Duodenal mucosa (tissue), 2 donors: ENCODE results near the gene EEF1A2.
"Not testable (repeated sequence)": the region's sequence is repeated elsewhere in the genome, so short reads cannot be mapped to it uniquely, and the experiment has no call there.

Experiments used
- H3K27ac ChIP-seq: one replicate; pipeline ENCODE4 v1.7.0; 2013; ENCODE audit warnings: low read depth, low read length
- H3K27me3 ChIP-seq, 2 donors: one replicate each; pipeline ENCODE4 v1.7.0; 2013; ENCODE audit warnings: low read length in 2 of 2, control low read depth in 1 of 2; ENCODE audit not compliant: insufficient read depth in 2 of 2, control insufficient read depth in 1 of 2
- H3K36me3 ChIP-seq, 2 donors: one replicate each; pipeline ENCODE4 v1.7.0; 2013; ENCODE audit warnings: low read length in 2 of 2, control low read depth in 1 of 2; ENCODE audit not compliant: insufficient read depth in 2 of 2, control insufficient read depth in 1 of 2
- H3K4me1 ChIP-seq, 2 donors: one replicate each; pipeline ENCODE4 v1.7.0; 2013; ENCODE audit warnings: low read length in 2 of 2, control low read depth in 1 of 2; ENCODE audit not compliant: insufficient read depth in 2 of 2, control insufficient read depth in 1 of 2
- H3K4me3 ChIP-seq, 2 donors: one replicate each; pipeline ENCODE4 v1.7.0; 2013; ENCODE audit warnings: low read length in 2 of 2, low read depth in 1 of 2
- H3K9ac ChIP-seq, 2 donors: one replicate each; pipeline ENCODE4 v1.7.0; 2013; ENCODE audit warnings: low read length in 2 of 2, low read depth in 1 of 2
- H3K9me3 ChIP-seq, 2 donors: one replicate each; pipeline ENCODE4 v1.7.0; 2013; ENCODE audit warnings: low read length in 2 of 2, control low read depth in 1 of 2; ENCODE audit not compliant: control insufficient read depth in 1 of 2

The EEF1A2 gene

DNA sequence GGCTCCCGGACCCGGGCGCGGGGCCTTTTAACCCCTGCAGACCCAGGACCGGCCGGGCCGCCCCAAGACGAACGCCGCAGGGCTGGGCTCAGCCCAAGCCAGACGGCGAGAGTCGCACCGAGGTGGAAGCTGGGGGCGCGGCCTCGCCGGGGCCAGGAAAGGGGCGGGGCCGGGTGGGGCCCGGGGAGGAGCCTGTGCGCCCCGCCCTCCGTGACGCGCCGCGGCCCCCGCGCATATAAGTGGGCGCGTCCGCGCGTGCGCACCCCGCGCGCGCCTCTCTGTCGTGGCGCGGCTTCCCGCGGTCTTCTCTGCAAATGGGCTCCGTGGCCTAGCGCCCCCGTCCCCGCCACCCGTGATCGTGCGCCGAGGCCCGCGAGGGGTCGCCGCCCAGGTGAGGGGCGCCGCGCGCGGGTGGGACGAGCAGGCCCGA lies 21.6 kb upstream of the EEF1A2 start, which contains the start of gene PPDPF:
Gene PPDPF (plus strand): TSS at position 262 of the 430 bp plus-strand sequence. CDS start 544 bp downstream, outside the sequence.
- Histone ChIP-seq H3K27ac (peak within 1 kb of the TSS; percentile 94), H3K4me3 (peak within 1 kb of the TSS; percentile 84 to 92), H3K36me3 (peaks cover 14 to 19% of the 10 kb centered on the region in 2 donors), H3K9ac (peak within 1 kb of the TSS; percentile 82 to 90), H3K4me1 (peaks cover 8 to 18% of the 10 kb centered on the region in 2 donors), H3K27me3 (peaks cover 4 to 26% of the 10 kb centered on the region in 2 donors), H3K9me3 (peaks cover 4 to 6% of the 10 kb centered on the region in 2 donors)

DNA sequence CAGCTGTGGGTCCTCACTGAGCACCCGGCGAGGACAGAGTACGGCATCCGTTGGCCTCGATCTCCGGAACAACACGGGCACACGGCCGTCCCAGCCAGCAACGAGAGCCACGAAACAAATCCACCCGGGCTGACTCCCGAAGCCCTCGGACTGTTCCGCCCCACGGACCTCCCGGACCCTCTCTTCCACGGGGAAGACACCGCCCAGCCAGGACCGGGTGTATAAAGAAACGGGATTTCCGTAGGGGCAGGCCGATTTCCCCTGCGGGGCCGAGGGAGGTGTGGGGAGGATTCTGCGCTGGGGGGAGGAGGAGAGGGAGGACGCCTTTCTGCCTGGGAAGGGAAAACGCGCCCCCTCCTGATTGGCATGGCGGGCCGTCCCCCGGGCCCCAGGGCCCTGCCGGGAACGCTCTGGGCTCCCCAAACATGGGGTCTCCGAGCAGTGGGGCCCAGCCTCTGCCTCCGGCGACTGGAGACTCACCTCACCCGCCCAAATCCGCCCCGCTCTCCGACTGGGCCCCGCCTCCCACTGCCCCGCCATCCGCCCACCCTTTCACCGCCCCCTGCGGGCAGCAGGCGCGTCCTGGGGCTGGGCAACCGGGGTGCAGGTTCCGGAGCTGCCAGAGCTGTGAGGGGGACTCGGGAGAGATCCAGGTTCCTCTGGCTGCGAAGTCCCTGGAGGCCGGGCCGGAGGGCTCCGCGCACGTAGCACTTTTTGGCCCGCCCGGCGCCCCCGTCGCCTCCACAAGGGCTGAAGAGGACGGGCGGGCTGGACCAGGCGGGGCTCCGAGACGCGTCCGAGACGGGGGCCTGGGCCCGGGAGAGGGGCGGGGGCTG lies 21.0 kb upstream of the EEF1A2 start:
- Histone ChIP-seq H3K4me1 (peaks cover 8 to 18% of the 10 kb centered on the region in 2 donors), H3K36me3 (peaks cover 14 to 19% of the 10 kb centered on the region in 2 donors), H3K4me3 (peak overlapping the region; percentile 63 to 64), H3K27me3 (peaks cover 4 to 26% of the 10 kb centered on the region in 2 donors), H3K27ac (peak overlapping the region; percentile 50), H3K9me3 (peaks cover 4 to 6% of the 10 kb centered on the region in 2 donors), H3K9ac (peak overlapping the region; percentile 51 to 65)

DNA sequence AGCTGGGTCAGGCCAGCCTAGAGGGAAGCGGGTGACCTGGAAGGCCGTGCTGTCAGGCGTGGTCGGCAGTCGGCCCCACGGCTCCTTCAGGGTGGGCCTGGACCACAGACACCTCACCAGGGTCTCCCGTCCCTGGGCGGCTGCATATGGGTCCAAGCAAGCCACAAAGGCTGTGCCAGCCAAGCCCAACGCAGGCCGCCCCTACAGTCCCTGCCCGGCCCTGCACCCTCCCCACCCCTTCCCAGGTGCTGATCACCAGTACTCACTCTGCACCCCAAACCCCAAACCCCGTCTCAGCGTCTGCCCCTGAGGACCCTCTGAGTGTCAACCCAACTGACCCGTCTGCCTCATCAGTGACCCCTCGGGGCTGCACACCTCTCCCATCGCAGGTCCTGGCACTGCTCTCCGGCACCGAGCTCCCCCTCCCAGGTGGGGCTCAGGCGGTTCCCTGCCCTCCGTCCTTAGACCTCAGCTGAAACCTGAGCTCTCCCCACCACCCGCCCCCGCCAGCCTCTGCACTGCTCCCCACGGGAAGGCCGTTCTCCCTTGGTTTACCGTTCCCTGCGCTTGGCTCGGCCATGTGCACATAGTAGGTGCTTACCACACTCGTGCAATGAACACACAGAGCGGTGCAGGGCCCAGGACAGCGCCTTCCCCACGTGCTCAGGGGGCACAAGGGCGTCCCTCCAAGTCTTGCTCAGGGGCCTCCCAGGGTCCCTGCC lies 20.2 kb upstream of the EEF1A2 start:
- Histone ChIP-seq H3K27ac (no peak overlapping the region), H3K36me3 (peaks cover 14 to 19% of the 10 kb centered on the region in 2 donors)

DNA sequence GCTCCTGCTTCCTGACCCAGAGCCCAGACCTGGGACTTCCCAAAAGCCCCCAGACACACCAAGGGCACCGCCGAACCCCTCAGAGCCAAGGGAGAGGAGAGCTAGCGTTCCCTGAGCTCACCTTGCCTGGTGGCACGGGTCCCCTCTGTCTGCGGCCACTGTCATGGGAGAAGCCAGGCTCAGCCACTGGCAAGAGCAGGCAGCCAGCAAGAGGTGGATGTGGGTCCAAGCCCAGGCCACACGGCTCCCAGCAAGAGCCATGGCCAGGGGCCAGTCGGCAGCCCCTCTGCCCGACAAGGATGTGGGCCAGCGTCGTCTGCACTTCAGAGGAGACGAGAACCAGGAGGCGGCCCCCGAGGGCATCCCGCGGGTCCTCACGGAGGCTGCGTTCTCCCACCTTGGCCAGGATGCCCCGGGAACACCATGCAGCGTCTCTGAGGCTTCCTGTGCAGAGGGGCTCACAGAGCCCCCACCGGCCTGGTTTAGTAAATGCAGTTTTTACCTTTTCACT lies 19.5 kb upstream of the EEF1A2 start:
- Histone ChIP-seq H3K27ac (no peak overlapping the region), H3K27me3 (peaks cover 4 to 26% of the 10 kb centered on the region in 2 donors), H3K36me3 (peaks cover 12 to 16% of the 10 kb centered on the region in 2 donors), H3K9me3 (peaks cover 3 to 4% of the 10 kb centered on the region in 2 donors), H3K9ac (no peak overlapping the region), H3K4me3 (no peak overlapping the region), H3K4me1 (peaks cover 8 to 18% of the 10 kb centered on the region in 2 donors)

More for the DNA sequence above, 20.2 kb upstream of the EEF1A2 start:
- H3K9ac ChIP-seq: peak overlapping the region in 1 of 2 donors; percentile 65
- H3K9me3 ChIP-seq: peaks cover 4 to 6% of the 10 kb centered on the region in 2 donors
- peak overlapping the region; percentile 63 to 64 for H3K4me3 ChIP-seq
- H3K4me1 ChIP-seq: peaks cover 8 to 18% of the 10 kb centered on the region in 2 donors
- peaks cover 4 to 26% of the 10 kb centered on the region in 2 donors for H3K27me3 ChIP-seq

DNA sequence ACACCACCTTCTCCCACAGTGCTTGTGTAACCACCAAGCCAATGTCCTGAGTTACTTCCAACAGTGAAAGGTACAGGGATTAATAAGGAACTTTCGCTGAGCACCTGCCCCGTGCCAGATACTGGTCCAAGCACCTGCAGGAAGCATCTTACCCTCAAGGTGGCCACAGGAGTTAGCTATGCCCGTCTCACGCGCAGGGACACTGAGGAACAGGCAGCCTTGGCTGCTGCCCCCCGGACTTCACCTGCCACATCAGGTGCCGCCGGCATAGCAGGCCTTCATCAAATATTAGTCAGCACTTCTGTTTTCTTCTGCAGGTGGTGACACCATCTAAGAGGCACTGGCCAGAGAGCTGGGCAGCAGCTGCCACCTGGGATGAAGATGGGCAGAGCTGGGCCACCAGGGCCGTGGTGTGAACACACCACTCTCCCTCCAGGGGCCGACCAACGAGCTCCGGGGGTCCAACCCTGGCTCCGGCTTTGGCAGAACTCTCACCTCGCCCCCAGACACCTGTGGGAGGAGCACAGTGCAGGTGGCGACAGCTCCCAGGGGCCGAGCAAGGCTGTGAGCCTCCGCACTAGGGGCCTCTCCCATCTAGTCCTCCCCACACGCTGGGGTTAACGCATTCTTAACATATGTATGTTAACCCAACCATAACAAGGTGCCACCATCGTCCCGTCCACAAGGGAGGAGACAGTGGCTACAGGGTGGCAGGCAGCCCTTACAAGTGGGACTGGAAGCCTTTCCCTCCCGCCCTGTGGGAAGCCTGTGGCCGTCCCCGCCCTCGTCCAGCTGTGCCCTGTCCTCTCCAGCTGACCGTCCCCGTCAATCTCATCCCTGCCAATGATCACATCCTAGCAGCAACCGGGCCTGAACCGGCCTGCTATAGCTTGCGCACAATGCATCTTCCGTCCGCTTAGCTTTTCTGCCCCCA lies 18.8 kb upstream of the EEF1A2 start:
- Histone ChIP-seq H3K27me3 (peaks cover 8 to 26% of the 10 kb centered on the region in 2 donors), H3K36me3 (peaks cover 8% of the 10 kb centered on the region in 2 donors), H3K27ac (no peak overlapping the region), H3K4me3 (no peak overlapping the region), H3K9ac (no peak overlapping the region), H3K9me3 (no peaks in the 10 kb centered on the region), H3K4me1 (peaks cover 8 to 17% of the 10 kb centered on the region in 2 donors)

DNA sequence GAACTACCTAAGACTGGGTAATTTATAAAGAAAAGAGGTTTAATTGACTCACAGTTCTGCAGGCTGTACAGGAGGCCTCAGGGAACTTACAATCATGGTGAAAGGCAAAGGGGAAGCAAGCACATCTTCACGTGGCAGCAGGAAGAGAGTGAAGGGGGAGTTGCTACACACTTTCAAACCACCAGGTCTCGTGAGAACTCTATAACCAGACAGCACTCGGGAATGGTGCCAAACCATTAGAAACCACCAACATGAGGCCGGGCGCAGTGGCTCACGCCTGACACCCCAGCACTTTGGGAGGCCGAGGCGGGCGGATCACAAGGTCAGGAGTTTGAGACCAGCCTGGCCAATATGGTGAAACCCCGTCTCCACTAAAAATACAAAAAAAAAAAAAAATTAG lies 15.6 kb upstream of the EEF1A2 start:
- H3K9me3 ChIP-seq, H3K9ac ChIP-seq, H3K4me1 ChIP-seq, H3K27ac ChIP-seq, H3K36me3 ChIP-seq, H3K4me3 ChIP-seq: not testable (repeated sequence)
- H3K27me3 ChIP-seq: peaks cover 5 to 25% of the 10 kb centered on the region in 2 donors

DNA sequence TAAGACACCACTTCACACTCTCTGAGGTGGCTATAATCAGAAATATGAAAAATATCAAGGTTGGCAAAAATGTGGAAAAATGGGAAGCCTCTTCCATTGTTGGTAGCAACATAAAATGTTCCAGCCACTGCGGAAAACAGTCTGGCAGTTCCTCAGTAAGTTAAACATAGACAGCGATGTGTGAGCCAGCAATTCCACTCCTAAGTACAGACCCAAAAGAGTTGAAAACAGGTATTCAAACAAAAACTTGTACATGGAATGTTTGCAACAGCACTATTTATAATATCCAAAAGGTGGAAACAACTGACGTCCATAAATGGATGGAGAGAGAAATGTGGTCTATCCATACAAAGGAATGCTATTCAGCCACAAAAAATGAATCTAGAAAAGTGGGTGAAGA lies 14.3 kb upstream of the EEF1A2 start:
- Histone ChIP-seq H3K27me3 (peaks cover 5 to 13% of the 10 kb centered on the region in 2 donors), H3K36me3 (no peaks in the 10 kb centered on the region), H3K9me3 (no peaks in the 10 kb centered on the region), H3K9ac (no peak overlapping the region), H3K27ac (no peak overlapping the region), H3K4me1 (no peaks in the 10 kb centered on the region), H3K4me3 (no peak overlapping the region)

DNA sequence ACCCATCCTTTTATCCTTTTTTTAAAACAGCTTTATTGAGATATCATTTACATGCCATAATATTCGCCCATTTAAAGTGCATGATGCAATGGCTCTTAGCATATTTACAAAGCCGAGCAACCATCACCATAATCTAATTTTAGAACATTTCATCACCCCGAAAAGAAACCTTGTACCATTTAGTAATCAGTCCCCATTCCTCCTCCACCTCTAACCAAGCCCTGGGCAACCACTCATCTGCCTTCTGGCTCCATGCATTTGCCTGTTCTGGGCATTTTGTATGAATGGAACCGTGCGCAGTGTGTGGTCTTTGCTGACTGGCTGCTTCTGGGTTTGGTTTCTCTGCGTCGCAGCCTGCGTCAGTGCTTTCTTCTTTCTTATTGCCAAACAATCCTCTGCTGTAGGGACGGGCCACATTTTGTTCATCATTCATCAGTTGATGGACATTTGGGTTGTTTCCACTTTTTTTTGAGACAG lies 10.2 kb upstream of the EEF1A2 start:
- Histone ChIP-seq H3K36me3 (no peaks in the 10 kb centered on the region), H3K27me3 (peaks cover 3 to 5% of the 10 kb centered on the region in 2 donors), H3K9ac (no peak overlapping the region), H3K27ac (no peak overlapping the region), H3K9me3 (peaks cover 9 to 12% of the 10 kb centered on the region in 2 donors), H3K4me1 (no peaks in the 10 kb centered on the region), H3K4me3 (no peak overlapping the region)

DNA sequence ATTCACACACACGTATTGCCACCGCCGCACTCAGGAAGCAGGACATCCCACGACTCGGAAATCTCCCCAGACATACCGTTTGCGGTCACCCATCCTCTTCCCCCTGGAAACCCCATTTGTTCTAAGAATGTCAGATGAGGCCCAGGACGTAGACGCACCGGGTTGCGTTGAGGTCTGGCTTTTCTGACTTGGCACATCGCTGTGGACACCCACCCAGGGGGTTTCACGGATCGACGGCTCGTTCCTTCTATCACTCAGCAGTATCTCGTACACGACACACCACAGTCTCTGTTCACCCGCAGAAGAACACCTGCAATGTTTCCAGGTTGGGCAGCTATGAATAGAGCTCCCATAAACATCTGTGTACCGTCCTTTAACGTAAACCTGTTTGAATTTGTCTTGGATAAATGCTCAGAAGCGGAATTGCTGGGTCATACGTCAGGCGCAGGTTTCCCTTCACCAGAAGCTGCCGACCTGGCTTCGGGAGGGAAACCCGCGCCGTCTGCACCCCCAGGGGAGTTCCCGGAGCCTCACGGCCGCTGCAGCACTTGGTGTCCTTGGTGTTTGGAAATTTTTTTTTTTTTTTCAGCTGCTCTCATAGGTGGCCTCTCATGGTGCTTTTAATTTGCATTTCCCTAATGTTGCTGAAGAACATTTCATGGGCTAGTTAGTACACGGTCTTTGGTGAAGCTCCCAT lies 9.3 kb upstream of the EEF1A2 start:
- peaks cover 5 to 9% of the 10 kb centered on the region in 2 donors for H3K27me3 ChIP-seq
- no peak overlapping the region for H3K9ac ChIP-seq
- H3K36me3 ChIP-seq: no peaks in the 10 kb centered on the region
- H3K9me3 ChIP-seq: peaks cover 9 to 12% of the 10 kb centered on the region in 2 donors
- H3K27ac ChIP-seq: no peak overlapping the region
- no peaks in the 10 kb centered on the region for H3K4me1 ChIP-seq
- no peak overlapping the region for H3K4me3 ChIP-seq
